Mesothelial cell of epicardium (in vitro differentiated cells): ENCODE measurements around the gene PARP3. TPM values are rescaled to one million over a fixed set of nuclear protein-coding genes. Genes with fewer than 3 reads are reported as not detected.
A peak's percentile ranks its signal among the peaks of the same experiment; 100 is the strongest.

Experiments
- DNase-seq, 2 experiments: peaks; one replicate each; pipeline ENCODE4 v3.0.0; 2021; ENCODE audit warnings: low spot score in 2 of 2; ENCODE audit not compliant: unreplicated experiment in 2 of 2
- H3K27ac Mint-ChIP-seq: 2 replicates; pipeline ENCODE4 v1.8.0; 2021; ENCODE audit warnings: mixed read lengths
- H3K27me3 Mint-ChIP-seq: 2 replicates; pipeline ENCODE4 v1.8.0; 2021; ENCODE audit warnings: low read depth, mixed read lengths
- H3K36me3 Mint-ChIP-seq: 2 replicates; pipeline ENCODE4 v1.8.0; 2021; ENCODE audit warnings: mixed read lengths
- H3K4me1 Mint-ChIP-seq: 2 replicates; pipeline ENCODE4 v1.8.0; 2021; ENCODE audit warnings: mixed read lengths
- H3K4me3 Mint-ChIP-seq: 2 replicates; pipeline ENCODE4 v1.8.0; 2021; ENCODE audit warnings: mild to moderate bottlenecking, moderate library complexity, mixed read lengths
- H3K9me3 Mint-ChIP-seq: 2 replicates; pipeline ENCODE4 v1.8.0; 2021; ENCODE audit warnings: mixed read lengths
- CTCF ChIP-seq: fragments of 200-600 bp; sonication (generic); IDR thresholded peaks from one replicate; pipeline ENCODE4 v1.5.0; 2021; ENCODE audit warnings: antibody characterized with exemption; ENCODE audit not compliant: unreplicated experiment
- total RNA-seq: library from RNA; stranded (reverse); gene quantifications from 3 replicates; pipeline ENCODE4 v1.2.1, GENCODE V29; 2021

Gene PARP3
- total RNA-seq, 1 donor from 2014 or later: 13.2 TPM

GRCh38 chr3:51970606-51971300 lies 28.6 kb downstream of the PARP3 start:
- DNase-seq: no peak
- H3K9me3 Mint-ChIP-seq: no peaks in the 10 kb centered on the region
- H3K27ac Mint-ChIP-seq: peak overlapping the region; percentile 16
- no peaks in the 10 kb centered on the region for H3K36me3 Mint-ChIP-seq
- H3K4me1 Mint-ChIP-seq: peaks cover 41% of the 10 kb centered on the region
- no peak overlapping the region for H3K4me3 Mint-ChIP-seq
- no peak for TF ChIP-seq CTCF
- no peaks in the 10 kb centered on the region for H3K27me3 Mint-ChIP-seq

- no peak for DNase-seq
- no peak overlapping the region for H3K27ac Mint-ChIP-seq
- no peaks in the 10 kb centered on the region for H3K36me3 Mint-ChIP-seq
- no peak for TF ChIP-seq CTCF
- H3K4me3 Mint-ChIP-seq: no peak overlapping the region
- H3K4me1 Mint-ChIP-seq: peaks cover 38% of the 10 kb centered on the region
- no peaks in the 10 kb centered on the region for H3K27me3 Mint-ChIP-seq
- H3K9me3 Mint-ChIP-seq: no peaks in the 10 kb centered on the region
These were observed 29.2 kb downstream of the PARP3 start for GRCh38 chr3:51971350-51971749.

- Mint-ChIP-seq H3K27ac (peak overlapping the region; percentile 92), H3K4me3 (peak overlapping the region; percentile 92), H3K4me1 (peaks cover 19% of the 10 kb centered on the region), H3K27me3 (no peaks in the 10 kb centered on the region), H3K9me3 (no peaks in the 10 kb centered on the region), H3K36me3 (no peaks in the 10 kb centered on the region)
- no peak for TF ChIP-seq CTCF
- DNase-seq: no peak
These were observed 32.3 kb downstream of the PARP3 start for GRCh38 chr3:51974277-51974962.

- Mint-ChIP-seq H3K36me3 (no peaks in the 10 kb centered on the region), H3K27ac (peak within 1 kb of the TSS; percentile 92), H3K4me1 (peaks cover 18% of the 10 kb centered on the region), H3K9me3 (no peaks in the 10 kb centered on the region), H3K27me3 (no peaks in the 10 kb centered on the region), H3K4me3 (peak within 1 kb of the TSS; percentile 92)
- TF ChIP-seq CTCF: no peak
- DNase-seq: peak; percentile 54 to 80
These were observed 33.0 kb downstream of the PARP3 start, which contains the start of gene ABHD14A for GRCh38 chr3:51974963-51975851. TSS of gene ABHD14A (plus strand) at chr3:51975064. CDS start at chr3:51975136, 72 bp downstream.

- H3K27me3 Mint-ChIP-seq: no peaks in the 10 kb centered on the region
- no peaks in the 10 kb centered on the region for H3K9me3 Mint-ChIP-seq
- H3K36me3 Mint-ChIP-seq: peaks cover 3% of the 10 kb centered on the region
- DNase-seq: peak in 1 of 2 experiments; percentile 69
- H3K4me1 Mint-ChIP-seq: peaks cover 18% of the 10 kb centered on the region
- peak overlapping the region; percentile 71 for H3K4me3 Mint-ChIP-seq
- H3K27ac Mint-ChIP-seq: peak overlapping the region; percentile 32
- no peak for TF ChIP-seq CTCF
These were observed 33.8 kb downstream of the PARP3 start for GRCh38 chr3:51975852-51976549.
